ENCODE data around the gene CSH2. TPM values are rescaled to one million over a fixed set of nuclear protein-coding genes. Genes with fewer than 3 reads are reported as not detected.

Gene CSH2
- total RNA-seq, 1 donor from 2014 or later, result not detected

GRCh38 chr17:63834431-63835166 is 38.9 kb downstream of the CSH2 start:
- TF ChIP-seq, protein P1, sequence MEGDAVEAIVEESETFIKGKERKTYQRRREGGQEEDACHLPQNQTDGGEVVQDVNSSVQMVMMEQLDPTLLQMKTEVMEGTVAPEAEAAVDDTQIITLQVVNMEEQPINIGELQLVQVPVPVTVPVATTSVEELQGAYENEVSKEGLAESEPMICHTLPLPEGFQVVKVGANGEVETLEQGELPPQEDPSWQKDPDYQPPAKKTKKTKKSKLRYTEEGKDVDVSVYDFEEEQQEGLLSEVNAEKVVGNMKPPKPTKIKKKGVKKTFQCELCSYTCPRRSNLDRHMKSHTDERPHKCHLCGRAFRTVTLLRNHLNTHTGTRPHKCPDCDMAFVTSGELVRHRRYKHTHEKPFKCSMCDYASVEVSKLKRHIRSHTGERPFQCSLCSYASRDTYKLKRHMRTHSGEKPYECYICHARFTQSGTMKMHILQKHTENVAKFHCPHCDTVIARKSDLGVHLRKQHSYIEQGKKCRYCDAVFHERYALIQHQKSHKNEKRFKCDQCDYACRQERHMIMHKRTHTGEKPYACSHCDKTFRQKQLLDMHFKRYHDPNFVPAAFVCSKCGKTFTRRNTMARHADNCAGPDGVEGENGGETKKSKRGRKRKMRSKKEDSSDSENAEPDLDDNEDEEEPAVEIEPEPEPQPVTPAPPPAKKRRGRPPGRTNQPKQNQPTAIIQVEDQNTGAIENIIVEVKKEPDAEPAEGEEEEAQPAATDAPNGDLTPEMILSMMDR (IDR thresholded peaks at IDR 0.05), result peak; percentile 83
- peaks cover 27% of the 10 kb centered on the region for H3K36me3 Mint-ChIP-seq (ENCODE audit: low read depth)
- H3K9me3 Mint-ChIP-seq (ENCODE audit: low read depth), result no peaks in the 10 kb centered on the region
- H3K27ac Mint-ChIP-seq (ENCODE audit: unreplicated experiment), result peak overlapping the region; percentile 63
- DNase-seq (ENCODE audit: low spot score), result no peak
- no peak overlapping the region for H3K4me3 Mint-ChIP-seq (ENCODE audit: unreplicated experiment)
- no peaks in the 10 kb centered on the region for H3K27me3 Mint-ChIP-seq (ENCODE audit: low read depth)
- peaks cover 11% of the 10 kb centered on the region for H3K4me1 Mint-ChIP-seq (ENCODE audit: low read depth)

DNA sequence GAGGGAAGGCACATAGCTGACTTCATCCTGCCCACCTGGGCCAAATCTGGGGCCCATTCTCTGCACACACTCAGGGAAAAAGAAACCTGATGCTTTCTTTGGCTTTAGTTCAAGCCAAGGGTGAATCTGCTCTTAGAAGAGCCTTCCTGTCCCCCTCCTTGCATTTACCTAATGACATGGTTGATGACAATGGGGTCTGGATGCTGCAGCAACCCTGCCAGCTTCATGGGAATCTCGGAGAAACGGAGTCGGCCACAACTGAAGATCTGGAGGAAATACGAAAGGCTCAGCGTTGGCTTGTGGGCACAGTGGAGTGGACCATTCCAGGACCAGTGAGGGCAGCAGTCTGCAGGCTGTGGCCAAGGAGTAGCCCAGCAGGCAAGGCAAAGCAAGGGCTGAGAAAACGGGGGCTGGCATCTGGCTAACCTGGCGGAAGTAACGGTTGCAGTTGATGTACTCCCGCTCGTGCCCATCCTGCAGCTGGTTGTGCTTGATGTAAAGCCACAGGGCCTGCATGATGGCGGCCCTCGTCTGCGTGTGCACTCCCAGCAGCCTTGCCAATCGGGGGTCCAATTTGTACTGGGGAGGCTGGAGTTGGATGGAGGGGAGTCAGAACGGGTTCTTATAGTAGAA is 39.6 kb downstream of the CSH2 start:
- TF ChIP-seq, protein P1 (IDR thresholded peaks at IDR 0.05), result no peak
- no peak overlapping the region for H3K27ac Mint-ChIP-seq (ENCODE audit: unreplicated experiment)
- no peak for DNase-seq (ENCODE audit: low spot score)
- no peaks in the 10 kb centered on the region for H3K9me3 Mint-ChIP-seq (ENCODE audit: low read depth)
- H3K4me1 Mint-ChIP-seq (ENCODE audit: low read depth), result peaks cover 15% of the 10 kb centered on the region
- H3K36me3 Mint-ChIP-seq (ENCODE audit: low read depth), result peaks cover 29% of the 10 kb centered on the region
- no peak overlapping the region for H3K4me3 Mint-ChIP-seq (ENCODE audit: unreplicated experiment)
- no peaks in the 10 kb centered on the region for H3K27me3 Mint-ChIP-seq (ENCODE audit: low read depth)

DNA sequence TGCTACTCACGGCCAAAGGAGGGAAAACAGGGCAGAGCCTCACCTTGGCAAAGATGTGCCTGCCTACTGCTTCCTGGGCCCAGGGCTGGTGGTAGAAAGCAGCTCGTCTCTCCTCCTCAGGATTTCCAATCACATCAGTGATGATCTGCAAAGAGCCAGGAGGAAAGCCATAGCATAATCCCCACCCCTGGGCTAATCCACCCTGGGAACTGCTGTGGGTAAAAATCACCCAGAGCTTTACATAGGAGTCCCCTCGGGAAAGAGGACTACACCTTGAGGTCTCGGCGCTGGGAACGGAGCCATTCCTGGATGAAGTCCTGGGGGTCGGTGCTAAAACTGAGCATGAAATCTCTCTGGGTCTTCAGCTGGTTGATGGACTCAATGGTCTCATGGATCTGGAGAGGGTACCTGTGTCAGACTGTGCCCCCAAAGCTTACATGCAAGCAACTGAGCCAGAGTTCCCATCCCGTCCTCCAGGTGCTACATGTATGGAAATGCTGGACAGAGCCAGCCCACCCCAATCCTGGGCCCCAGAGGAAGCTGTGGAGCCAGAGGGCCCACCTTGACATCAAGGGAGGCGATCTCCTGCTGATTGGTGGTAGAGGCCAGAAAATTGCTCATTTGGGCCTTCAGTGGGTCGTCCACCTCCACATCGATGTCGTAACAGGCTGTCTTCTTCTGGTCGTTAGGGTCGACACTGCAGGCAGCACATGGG is 40.3 kb downstream of the CSH2 start:
- no peak for DNase-seq (ENCODE audit: low spot score)
- peaks cover 29% of the 10 kb centered on the region for H3K36me3 Mint-ChIP-seq (ENCODE audit: low read depth)
- H3K27ac Mint-ChIP-seq (ENCODE audit: unreplicated experiment), result no peak overlapping the region
- H3K4me1 Mint-ChIP-seq (ENCODE audit: low read depth), result peaks cover 18% of the 10 kb centered on the region
- no peaks in the 10 kb centered on the region for H3K27me3 Mint-ChIP-seq (ENCODE audit: low read depth)
- TF ChIP-seq, protein P1 (IDR thresholded peaks at IDR 0.05), result no peak
- no peaks in the 10 kb centered on the region for H3K9me3 Mint-ChIP-seq (ENCODE audit: low read depth)
- no peak overlapping the region for H3K4me3 Mint-ChIP-seq (ENCODE audit: unreplicated experiment)

GRCh38 chr17:63832455-63832854 is 41.0 kb downstream of the CSH2 start:
- Mint-ChIP-seq H3K9me3 (ENCODE audit: low read depth) (no peaks in the 10 kb centered on the region), H3K27me3 (ENCODE audit: low read depth) (no peaks in the 10 kb centered on the region), H3K4me1 (ENCODE audit: low read depth) (peaks cover 22% of the 10 kb centered on the region), H3K36me3 (ENCODE audit: low read depth) (peaks cover 29% of the 10 kb centered on the region), H3K4me3 (ENCODE audit: unreplicated experiment) (no peak overlapping the region), H3K27ac (ENCODE audit: unreplicated experiment) (no peak overlapping the region)
- TF ChIP-seq, protein P1 (IDR thresholded peaks at IDR 0.05), result no peak
- no peak for DNase-seq (ENCODE audit: low spot score)

DNA sequence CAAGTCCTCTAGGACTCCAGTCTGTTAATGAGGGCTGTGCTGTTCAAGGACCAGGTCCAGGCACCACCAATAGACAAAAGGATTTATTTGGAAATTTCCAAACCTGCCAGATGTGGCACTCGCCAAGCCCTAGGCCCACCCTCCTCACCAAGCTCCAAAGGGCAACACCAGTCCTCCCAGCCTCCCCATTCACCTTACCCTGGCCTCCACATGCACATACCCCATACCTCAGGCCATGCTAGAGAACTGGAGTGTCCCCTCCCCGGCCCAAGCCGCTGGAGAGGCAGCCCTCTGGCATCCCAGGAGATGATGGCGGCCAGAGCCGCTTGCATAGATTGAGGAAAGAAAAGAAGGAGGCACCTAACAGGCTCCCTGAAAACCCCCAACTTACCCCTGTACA is 41.5 kb downstream of the CSH2 start:
- Mint-ChIP-seq H3K4me1 (ENCODE audit: low read depth) (peaks cover 22% of the 10 kb centered on the region), H3K27ac (ENCODE audit: unreplicated experiment) (no peak overlapping the region), H3K27me3 (ENCODE audit: low read depth) (no peaks in the 10 kb centered on the region), H3K4me3 (ENCODE audit: unreplicated experiment) (no peak overlapping the region), H3K36me3 (ENCODE audit: low read depth) (peaks cover 29% of the 10 kb centered on the region), H3K9me3 (ENCODE audit: low read depth) (no peaks in the 10 kb centered on the region)
- no peak for DNase-seq (ENCODE audit: low spot score)
- TF ChIP-seq, protein P1 (IDR thresholded peaks at IDR 0.05), result no peak

Measured in chondrocyte (in vitro differentiated cells).